B cell (primary cell): ENCODE measurements around the gene ARHGAP29.

Experiments used
- CTCF ChIP-seq: fragments of 200-600 bp; IDR thresholded peaks from one replicate; pipeline ENCODE4 v1.8.0; 2022; ENCODE audit warnings: antibody characterized with exemption, mild to moderate bottlenecking
- EZH2 ChIP-seq: IDR thresholded peaks from 2 replicates; pipeline ENCODE4 v1.6.1; 2012; ENCODE audit warnings: borderline replicate concordance, low read depth, mild to moderate bottlenecking, moderate library complexity, low read length; ENCODE audit not compliant: insufficient read depth, poor library complexity, severe bottlenecking

GRCh38 chr1:94284476-94284875 lies 47.1 kb upstream of the ARHGAP29 start:
- TF ChIP-seq CTCF (no peak), EZH2 (no peak)
